ENCODE measurements around the gene THNSL1. TPM values are rescaled to one million over a fixed set of nuclear protein-coding genes. Genes with fewer than 3 reads are reported as not detected.

THNSL1 gene
- total RNA-seq, 1 experiment from 2014 or later = 5.5 TPM

DNA sequence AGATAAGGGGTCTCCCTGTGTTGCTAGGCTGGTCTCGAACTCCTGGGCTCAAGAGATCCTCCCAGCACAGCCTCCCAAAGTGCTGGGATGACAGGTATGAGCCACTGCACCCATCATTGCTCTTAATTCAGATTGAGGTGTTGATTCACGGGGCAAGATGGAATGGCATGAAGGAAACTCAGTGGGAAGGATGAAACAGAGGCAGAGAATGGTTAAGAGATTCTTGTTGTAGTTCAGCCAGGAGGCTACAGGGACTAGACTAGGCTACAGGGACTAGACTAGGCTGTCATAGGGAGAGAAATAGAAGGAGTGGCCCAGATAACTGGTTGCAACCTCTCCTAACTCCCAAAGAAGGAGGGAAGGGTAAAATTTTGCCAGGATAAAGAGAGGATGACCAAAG is 48.0 kb downstream of the THNSL1 start (continued):
- no peak for TF ChIP-seq ZNF263 (CRISPR knock-in tag; IDR thresholded peaks at IDR 0.05; ENCODE audit: low read depth)

- TF ChIP-seq, protein P1, sequence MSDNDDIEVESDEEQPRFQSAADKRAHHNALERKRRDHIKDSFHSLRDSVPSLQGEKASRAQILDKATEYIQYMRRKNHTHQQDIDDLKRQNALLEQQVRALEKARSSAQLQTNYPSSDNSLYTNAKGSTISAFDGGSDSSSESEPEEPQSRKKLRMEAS (CRISPR knock-in tag; IDR thresholded peaks at IDR 0.05) = no peak
- DNase-seq (ENCODE audit: low spot score) (no peak), ATAC-seq (no peak)
- Mint-ChIP-seq H3K9me3 (no peaks in the 10 kb centered on the region), H3K4me1 (peaks cover 21% of the 10 kb centered on the region), H3K27ac (no peak overlapping the region), H3K27me3 (ENCODE audit: low read depth) (peaks cover 76% of the 10 kb centered on the region), H3K4me3 (no peak overlapping the region), H3K36me3 (no peaks in the 10 kb centered on the region)
- ChIA-PET CTCF (interaction anchor here (1.0 kb wide), 1 partner anchor 15 kb away, joined by 4 read pairs; no protein-coding TSS in a partner anchor), POLR2A (no interaction called here)
Observed at GRCh38 chr10:25065761-25066476, 49.5 kb downstream of the THNSL1 start.

DNA sequence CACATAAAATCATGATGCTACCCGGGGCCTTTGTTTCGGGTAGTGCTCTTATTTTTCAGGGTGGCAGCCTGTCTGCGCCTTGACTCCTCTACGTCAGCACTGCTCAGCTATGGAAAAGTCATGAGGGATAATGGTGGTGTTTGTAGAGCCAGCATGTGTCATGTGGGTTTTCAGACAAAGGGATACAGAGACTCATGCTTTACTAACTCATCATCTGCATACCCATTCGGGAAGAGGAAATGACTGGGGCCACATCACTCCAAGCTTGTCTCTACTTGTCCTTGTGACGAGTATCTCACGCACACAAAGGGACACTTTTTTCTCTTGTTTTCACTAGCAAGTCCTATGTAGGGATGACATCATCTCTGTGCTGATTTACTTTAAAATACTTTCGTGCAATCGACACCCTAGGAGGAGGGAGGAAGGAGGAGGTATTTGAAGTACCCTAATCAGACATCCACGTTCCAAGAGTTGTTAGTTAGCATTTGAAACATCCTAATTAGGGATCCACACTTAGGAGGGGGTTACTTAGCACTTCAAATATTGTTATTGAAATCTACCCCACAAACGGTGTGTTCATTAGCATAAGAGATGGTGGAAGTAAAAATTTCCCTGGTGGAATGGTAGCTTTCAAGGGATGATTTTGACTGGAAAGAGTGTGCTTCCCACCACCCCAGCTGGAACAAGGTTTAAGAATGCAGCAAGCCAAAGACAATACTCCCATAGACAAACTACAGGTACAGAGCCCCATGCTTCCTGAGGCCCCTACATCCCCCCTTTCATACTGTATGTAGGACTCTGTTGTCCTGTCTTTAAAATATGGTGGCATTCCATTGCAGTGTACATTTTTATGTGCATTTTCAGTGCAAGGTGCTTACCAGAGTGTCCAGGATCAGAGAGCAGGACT is 52.0 kb downstream of the THNSL1 start:
- TF ChIP-seq ZBTB43 (CRISPR knock-in tag; IDR thresholded peaks at IDR 0.05) = no peak
- TF ChIP-seq, protein P2, sequence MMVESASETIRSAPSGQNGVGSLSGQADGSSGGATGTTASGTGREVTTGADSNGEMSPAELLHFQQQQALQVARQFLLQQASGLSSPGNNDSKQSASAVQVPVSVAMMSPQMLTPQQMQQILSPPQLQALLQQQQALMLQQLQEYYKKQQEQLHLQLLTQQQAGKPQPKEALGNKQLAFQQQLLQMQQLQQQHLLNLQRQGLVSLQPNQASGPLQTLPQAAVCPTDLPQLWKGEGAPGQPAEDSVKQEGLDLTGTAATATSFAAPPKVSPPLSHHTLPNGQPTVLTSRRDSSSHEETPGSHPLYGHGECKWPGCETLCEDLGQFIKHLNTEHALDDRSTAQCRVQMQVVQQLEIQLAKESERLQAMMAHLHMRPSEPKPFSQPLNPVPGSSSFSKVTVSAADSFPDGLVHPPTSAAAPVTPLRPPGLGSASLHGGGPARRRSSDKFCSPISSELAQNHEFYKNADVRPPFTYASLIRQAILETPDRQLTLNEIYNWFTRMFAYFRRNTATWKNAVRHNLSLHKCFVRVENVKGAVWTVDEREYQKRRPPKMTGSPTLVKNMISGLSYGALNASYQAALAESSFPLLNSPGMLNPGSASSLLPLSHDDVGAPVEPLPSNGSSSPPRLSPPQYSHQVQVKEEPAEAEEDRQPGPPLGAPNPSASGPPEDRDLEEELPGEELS (CRISPR knock-in tag; IDR thresholded peaks at IDR 0.05) = no peak
- no peak for TF ChIP-seq ETV6 (CRISPR knock-in tag; IDR thresholded peaks at IDR 0.05)
- no peak for TF ChIP-seq JUN (CRISPR knock-in tag; IDR thresholded peaks at IDR 0.05)
- ChIA-PET POLR2A (no interaction called here), CTCF (interaction anchor here (0.7 to 1.6 kb wide), 3 partner anchors 13 to 516 kb away, joined by 3 to 8 read pairs (median 4); no protein-coding TSS in a partner anchor)
- Mint-ChIP-seq H3K36me3 (no peaks in the 10 kb centered on the region), H3K9me3 (no peaks in the 10 kb centered on the region), H3K4me3 (peak overlapping the region; percentile 20), H3K27ac (no peak overlapping the region), H3K27me3 (ENCODE audit: low read depth) (peaks cover 94% of the 10 kb centered on the region), H3K4me1 (peaks cover 21% of the 10 kb centered on the region)
- DNase-seq (ENCODE audit: low spot score) (no peak), ATAC-seq (peak; percentile 69)

GRCh38 chr10:25071227-25071626 is 54.8 kb downstream of the THNSL1 start:
- Mint-ChIP-seq H3K27ac (no peak overlapping the region), H3K27me3 (ENCODE audit: low read depth) (peaks cover 90% of the 10 kb centered on the region), H3K4me1 (peaks cover 13% of the 10 kb centered on the region), H3K36me3 (no peaks in the 10 kb centered on the region), H3K9me3 (no peaks in the 10 kb centered on the region), H3K4me3 (no peak overlapping the region)
- no peak for ATAC-seq
- ChIA-PET CTCF (interaction anchor here (1.1 kb wide), 1 partner anchor 454 kb away, joined by 4 read pairs; no protein-coding TSS in a partner anchor), POLR2A (no interaction called here)
- no peak for DNase-seq (ENCODE audit: low spot score)
- TF ChIP-seq, protein P3, sequence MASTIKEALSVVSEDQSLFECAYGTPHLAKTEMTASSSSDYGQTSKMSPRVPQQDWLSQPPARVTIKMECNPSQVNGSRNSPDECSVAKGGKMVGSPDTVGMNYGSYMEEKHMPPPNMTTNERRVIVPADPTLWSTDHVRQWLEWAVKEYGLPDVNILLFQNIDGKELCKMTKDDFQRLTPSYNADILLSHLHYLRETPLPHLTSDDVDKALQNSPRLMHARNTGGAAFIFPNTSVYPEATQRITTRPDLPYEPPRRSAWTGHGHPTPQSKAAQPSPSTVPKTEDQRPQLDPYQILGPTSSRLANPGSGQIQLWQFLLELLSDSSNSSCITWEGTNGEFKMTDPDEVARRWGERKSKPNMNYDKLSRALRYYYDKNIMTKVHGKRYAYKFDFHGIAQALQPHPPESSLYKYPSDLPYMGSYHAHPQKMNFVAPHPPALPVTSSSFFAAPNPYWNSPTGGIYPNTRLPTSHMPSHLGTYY (CRISPR knock-in tag; IDR thresholded peaks at IDR 0.05) = no peak
- TF ChIP-seq ZNF219 (CRISPR knock-in tag; IDR thresholded peaks at IDR 0.05; ENCODE audit: borderline replicate concordance) (no peak), ZBTB43 (CRISPR knock-in tag; IDR thresholded peaks at IDR 0.05) (no peak), ZNF281 (CRISPR knock-in tag; IDR thresholded peaks at IDR 0.05) (no peak), NFYB (CRISPR knock-in tag; conservative IDR thresholded peaks at IDR 0.05; ENCODE audit: low read depth) (no peak), IRF2 (CRISPR knock-in tag; IDR thresholded peaks at IDR 0.05; ENCODE audit: borderline replicate concordance, low read depth) (no peak), CREM (CRISPR knock-in tag; IDR thresholded peaks at IDR 0.05) (no peak), E2F4 (CRISPR knock-in tag; IDR thresholded peaks at IDR 0.05; ENCODE audit: borderline replicate concordance, low read depth) (no peak)

Data from WTC11 (cell line).